Calu3 (cell line): Measurements from ENCODE around the gene AP3S2. TPM values are rescaled to one million over a fixed set of nuclear protein-coding genes. Genes with fewer than 3 reads are reported as not detected.

ENCODE experiments used
- BruUV-seq: library from RNA; stranded (reverse); fragments of 400-500 nt; replicated peaks from 2 replicates; lab custom pipeline; 2021; lab: Mats Ljungman, UMichigan
- CTCF ChIA-PET: fragments of 300-600 bp; sonication (Branson Sonifier 250); formaldehyde crosslinking; loops from one replicate; lab custom pipeline; 2022; ENCODE audit warnings: antibody characterized with exemption; lab: Charles Lee
- DNase-seq: peaks from one replicate; pipeline ENCODE4 v3.0.0; 2022
- H3K27ac Mint-ChIP-seq: one replicate; pipeline ENCODE4 v1.8.0; 2022; ENCODE audit warnings: mixed read lengths; ENCODE audit not compliant: unreplicated experiment
- H3K27me3 Mint-ChIP-seq: one replicate; pipeline ENCODE4 v1.8.0; 2022; ENCODE audit warnings: mixed read lengths; ENCODE audit not compliant: unreplicated experiment
- H3K36me3 Mint-ChIP-seq: one replicate; pipeline ENCODE4 v1.8.0; 2022; ENCODE audit warnings: mild to moderate bottlenecking, moderate library complexity, mixed read lengths; ENCODE audit not compliant: insufficient read depth, unreplicated experiment
- H3K4me1 Mint-ChIP-seq: one replicate; pipeline ENCODE4 v1.8.0; 2022; ENCODE audit warnings: mild to moderate bottlenecking, low read depth, mixed read lengths; ENCODE audit not compliant: unreplicated experiment
- H3K4me3 Mint-ChIP-seq: one replicate; pipeline ENCODE4 v1.8.0; 2022; ENCODE audit warnings: mild to moderate bottlenecking, low read depth, moderate library complexity, mixed read lengths; ENCODE audit not compliant: unreplicated experiment
- H3K9me3 Mint-ChIP-seq: one replicate; pipeline ENCODE4 v1.8.0; 2022; ENCODE audit warnings: low read depth, mixed read lengths; ENCODE audit not compliant: unreplicated experiment
- intact Hi-C: fragments of 100-400 bp; cut with micrococcal nuclease; formaldehyde crosslinking; loops from one replicate; pipeline ENCODE4 v1.10.0; 2022; ENCODE audit not compliant: unreplicated experiment
- total RNA-seq: library from RNA; stranded (reverse); gene quantifications from 2 replicates; pipeline ENCODE4 v1.2.3, GENCODE V29; 2022
- TF ChIP-seq, protein P1 (sequence below): fragments of 200-600 bp; IDR thresholded peaks from one replicate; pipeline ENCODE4 v1.8.0; 2022; ENCODE audit warnings: antibody characterized with exemption; ENCODE audit not compliant: unreplicated experiment

AP3S2 gene
- total RNA-seq, 1 experiment from 2014 or later, result 46.2 TPM

DNA sequence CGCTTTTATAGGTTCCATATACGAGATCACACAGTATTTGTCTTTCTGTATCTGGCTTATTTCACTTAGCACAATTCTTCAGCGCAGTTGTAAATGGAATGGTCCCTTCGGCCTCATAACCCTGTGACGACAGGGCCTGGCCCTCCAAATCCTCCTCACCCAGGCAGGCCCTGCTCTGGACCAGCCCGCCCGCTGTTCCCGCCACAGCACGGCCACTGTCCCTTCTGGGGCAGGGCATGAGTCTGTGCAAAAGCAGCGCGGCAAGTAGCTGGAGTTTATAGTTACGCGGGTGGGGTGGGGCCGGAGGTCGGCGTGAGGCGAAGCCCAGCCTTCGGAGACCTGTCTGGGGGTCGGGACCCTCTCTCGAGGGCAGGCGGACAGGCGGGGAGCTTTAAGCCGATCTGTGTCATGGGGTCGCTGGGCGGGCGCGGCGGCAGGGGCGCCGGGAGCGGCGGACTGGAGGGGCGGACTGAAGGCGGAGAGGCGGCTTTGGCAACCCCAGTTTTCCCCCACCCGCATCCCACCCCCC, 18.4 kb upstream of the AP3S2 start:
- intact Hi-C loops, result no loop called here
- Mint-ChIP-seq H3K4me1 (peaks cover 29% of the 10 kb centered on the region), H3K36me3 (peaks cover 6% of the 10 kb centered on the region), H3K27ac (peak overlapping the region; percentile 11), H3K9me3 (no peaks in the 10 kb centered on the region), H3K4me3 (peak overlapping the region; percentile 86), H3K27me3 (no peaks in the 10 kb centered on the region)
- DNase-seq, result peak; percentile 51
- CTCF ChIA-PET, result interaction anchor here (0.6 to 1.4 kb wide), 3 partner anchors 18 to 151 kb away, joined by 3 to 7 read pairs (median 4); partner anchors contain the start of gene AP3S2
- no TSS peak for BruUV-seq
- TF ChIP-seq, protein P1, sequence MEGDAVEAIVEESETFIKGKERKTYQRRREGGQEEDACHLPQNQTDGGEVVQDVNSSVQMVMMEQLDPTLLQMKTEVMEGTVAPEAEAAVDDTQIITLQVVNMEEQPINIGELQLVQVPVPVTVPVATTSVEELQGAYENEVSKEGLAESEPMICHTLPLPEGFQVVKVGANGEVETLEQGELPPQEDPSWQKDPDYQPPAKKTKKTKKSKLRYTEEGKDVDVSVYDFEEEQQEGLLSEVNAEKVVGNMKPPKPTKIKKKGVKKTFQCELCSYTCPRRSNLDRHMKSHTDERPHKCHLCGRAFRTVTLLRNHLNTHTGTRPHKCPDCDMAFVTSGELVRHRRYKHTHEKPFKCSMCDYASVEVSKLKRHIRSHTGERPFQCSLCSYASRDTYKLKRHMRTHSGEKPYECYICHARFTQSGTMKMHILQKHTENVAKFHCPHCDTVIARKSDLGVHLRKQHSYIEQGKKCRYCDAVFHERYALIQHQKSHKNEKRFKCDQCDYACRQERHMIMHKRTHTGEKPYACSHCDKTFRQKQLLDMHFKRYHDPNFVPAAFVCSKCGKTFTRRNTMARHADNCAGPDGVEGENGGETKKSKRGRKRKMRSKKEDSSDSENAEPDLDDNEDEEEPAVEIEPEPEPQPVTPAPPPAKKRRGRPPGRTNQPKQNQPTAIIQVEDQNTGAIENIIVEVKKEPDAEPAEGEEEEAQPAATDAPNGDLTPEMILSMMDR, result no peak

DNA sequence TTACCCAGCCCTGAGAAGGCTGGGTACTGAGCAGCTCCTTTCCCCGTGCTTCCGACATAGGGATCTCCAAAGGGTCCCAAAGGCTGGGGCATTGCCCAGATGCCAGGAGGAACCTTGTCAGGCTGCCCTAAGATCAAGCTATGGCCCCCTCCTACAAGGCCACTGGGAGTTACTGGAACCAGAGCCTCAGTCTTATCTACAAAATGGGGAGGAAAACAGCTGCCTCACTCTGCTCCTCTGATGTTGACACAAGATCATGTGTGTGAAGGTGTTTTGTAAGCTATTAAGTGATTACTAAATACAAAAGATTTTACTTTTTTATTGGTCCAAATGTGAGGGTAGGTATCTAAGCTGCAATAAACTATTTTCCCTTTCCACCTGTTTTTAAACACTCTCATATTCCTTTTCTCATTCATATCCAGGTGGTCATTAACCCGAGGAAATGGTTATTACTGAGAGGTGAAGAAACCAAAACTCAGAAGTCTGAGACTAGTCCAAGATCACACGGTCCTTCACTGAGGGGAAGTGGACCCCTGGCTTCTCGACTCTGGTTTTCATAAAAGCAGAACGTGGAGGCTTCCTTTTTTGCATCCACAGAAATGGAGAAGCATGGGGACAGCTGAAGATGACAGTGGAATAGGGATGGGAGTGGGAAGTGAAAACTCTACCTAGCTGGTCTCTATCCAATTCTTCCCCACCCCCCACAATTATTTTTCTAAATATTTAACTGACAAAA, 17.3 kb upstream of the AP3S2 start:
- Mint-ChIP-seq H3K4me3 (no peak overlapping the region), H3K4me1 (peaks cover 21% of the 10 kb centered on the region), H3K27ac (no peak overlapping the region), H3K27me3 (no peaks in the 10 kb centered on the region), H3K9me3 (no peaks in the 10 kb centered on the region), H3K36me3 (peaks cover 6% of the 10 kb centered on the region)
- intact Hi-C loops, result no loop called here
- DNase-seq, result no peak
- CTCF ChIA-PET, result interaction anchor here (0.5 to 0.7 kb wide), 2 partner anchors 23 to 307 kb away, joined by 3 to 4 read pairs; no protein-coding TSS in a partner anchor
- TF ChIP-seq, protein P1, result no peak
- BruUV-seq, result no TSS peak

DNA sequence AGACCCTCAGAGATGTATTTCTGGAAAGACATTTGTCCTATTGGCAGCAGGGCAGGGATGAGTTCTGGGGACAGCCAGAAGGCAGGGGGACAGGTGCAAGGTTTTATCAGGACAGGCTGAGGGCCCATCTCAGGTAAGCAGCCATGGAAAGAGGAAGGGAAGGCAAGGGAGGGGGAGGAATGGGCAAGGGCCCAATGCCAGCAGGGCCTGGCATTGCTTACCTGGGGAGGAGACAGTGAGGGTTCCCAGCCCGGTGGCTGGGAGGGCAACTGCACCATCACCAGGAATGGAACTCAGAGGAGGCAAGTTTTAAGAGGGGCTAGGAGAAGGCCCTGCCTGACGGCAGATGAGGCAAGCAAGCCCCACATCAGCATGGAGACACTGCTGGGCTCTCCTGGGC, 15.8 kb upstream of the AP3S2 start:
- no peak overlapping the region for H3K4me3 Mint-ChIP-seq
- CTCF ChIA-PET, result no interaction called here
- no peaks in the 10 kb centered on the region for H3K9me3 Mint-ChIP-seq
- H3K36me3 Mint-ChIP-seq, result peaks cover 6% of the 10 kb centered on the region
- H3K27ac Mint-ChIP-seq, result no peak overlapping the region
- no TSS peak for BruUV-seq
- no peaks in the 10 kb centered on the region for H3K27me3 Mint-ChIP-seq
- intact Hi-C loops, result no loop called here
- TF ChIP-seq, protein P1, result no peak
- DNase-seq, result no peak
- peaks cover 21% of the 10 kb centered on the region for H3K4me1 Mint-ChIP-seq

GRCh38 chr15:89908226-89908625, 14.4 kb upstream of the AP3S2 start:
- Mint-ChIP-seq H3K27me3 (no peaks in the 10 kb centered on the region), H3K36me3 (peaks cover 6% of the 10 kb centered on the region), H3K4me1 (peaks cover 18% of the 10 kb centered on the region), H3K9me3 (no peaks in the 10 kb centered on the region), H3K4me3 (no peak overlapping the region), H3K27ac (no peak overlapping the region)
- no TSS peak for BruUV-seq
- CTCF ChIA-PET, result no interaction called here
- intact Hi-C loops, result no loop called here
- TF ChIP-seq, protein P1, result no peak
- no peak for DNase-seq
